Prostate gland (tissue), 2 donors: Measurements from ENCODE around the gene SPAG9. TPM values are rescaled to one million over a fixed set of nuclear protein-coding genes. Genes with fewer than 3 reads are reported as not detected.

Source experiments
- DNase-seq: peaks from one replicate; pipeline ENCODE4 v3.0.0-alpha.2; 2019; ENCODE audit warnings: low spot score
- H3K27ac ChIP-seq, 2 donors: fragments of 200-600 bp; sonication (generic); 2 replicates each; pipeline ENCODE4 v1.5.1; 2017 to 2019
- H3K27me3 ChIP-seq: fragments of 200-600 bp; sonication (generic); replicated peaks from 2 replicates; pipeline ENCODE4 v1.5.1; 2019; ENCODE audit not compliant: insufficient read depth
- H3K36me3 ChIP-seq, 2 donors: fragments of 200-600 bp; sonication (generic); 1 replicate in 1 of 2; 2 replicates in 1 of 2; pipeline versions ENCODE4 v1.5.1 to v1.8.1; 2017 to 2019
- H3K4me1 ChIP-seq: fragments of 200-600 bp; sonication (generic); replicated peaks from 2 replicates; pipeline ENCODE4 v1.5.1; 2019
- H3K4me3 ChIP-seq, 2 donors: fragments of 200-600 bp; sonication (generic); 2 replicates each; pipeline ENCODE4 v1.5.1; 2017 to 2019
- H3K9me3 ChIP-seq: fragments of 200-600 bp; sonication (generic); 2 replicates; pipeline ENCODE4 v1.5.1; 2017
- POLR2A ChIP-seq: fragments of 450-650 bp; IDR thresholded peaks from one replicate; pipeline ENCODE4 v1.6.1; 2016; ENCODE audit warnings: antibody characterized with exemption, mild to moderate bottlenecking
- POLR2AphosphoS5 ChIP-seq: sonication (generic); formaldehyde crosslinking; IDR thresholded peaks from one replicate; pipeline ENCODE4 v1.6.1; 2017; ENCODE audit warnings: antibody characterized with exemption
- WGBS: methylation state at CpG from one replicate; pipeline ENCODE4 v1.1.5; 2018; 5-methylcytosine and 5-hydroxymethylcytosine counted together
- intact Hi-C: fragments of 100-400 bp; cut with DNase I; formaldehyde crosslinking; loops from one replicate; pipeline ENCODE4 v1.14.2; 2022
- total RNA-seq, 2 donors: library from RNA; depleted of rRNA; stranded (reverse); fragments of >200 nt; gene quantifications; one replicate each; pipeline ENCODE4 v1.1.0, GENCODE V29; 2016
- TF ChIP-seq, protein P1 (sequence below), 4 experiments: fragments of 200-600 bp in 2 of 4; fragments of 450-650 bp in 2 of 4; sonication (generic) in 2 of 4; IDR thresholded peaks; 1 replicate in 3 of 4; 2 replicates in 1 of 4; pipeline ENCODE4 v1.5.1; 2016 to 2019; ENCODE audit warnings: antibody characterized with exemption in 4 of 4, mild to moderate bottlenecking in 2 of 4, moderate library complexity in 2 of 4

SPAG9 gene
- total RNA-seq, 2 donors from 2014 or later = 48.3 to 98.3 TPM

DNA sequence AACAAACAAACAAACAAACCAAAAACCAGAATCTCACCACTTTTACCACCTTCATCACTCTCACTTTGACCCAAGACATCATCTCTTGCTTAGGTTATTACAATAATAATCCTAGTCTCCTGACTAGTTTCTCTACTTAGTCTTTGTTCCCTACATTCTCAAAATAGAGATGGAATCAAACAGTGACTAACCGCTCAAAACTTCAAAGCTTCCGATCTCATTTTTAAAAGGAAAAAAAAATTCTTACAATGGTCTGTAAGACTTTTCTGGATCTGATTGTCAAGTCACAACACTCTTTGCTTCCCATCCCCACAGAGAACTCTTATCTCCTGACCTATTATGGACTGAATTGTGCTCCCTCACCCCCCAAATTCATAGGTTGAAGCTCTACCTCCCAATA lies 60.9 kb downstream of the SPAG9 start:
- TF ChIP-seq, protein P1, sequence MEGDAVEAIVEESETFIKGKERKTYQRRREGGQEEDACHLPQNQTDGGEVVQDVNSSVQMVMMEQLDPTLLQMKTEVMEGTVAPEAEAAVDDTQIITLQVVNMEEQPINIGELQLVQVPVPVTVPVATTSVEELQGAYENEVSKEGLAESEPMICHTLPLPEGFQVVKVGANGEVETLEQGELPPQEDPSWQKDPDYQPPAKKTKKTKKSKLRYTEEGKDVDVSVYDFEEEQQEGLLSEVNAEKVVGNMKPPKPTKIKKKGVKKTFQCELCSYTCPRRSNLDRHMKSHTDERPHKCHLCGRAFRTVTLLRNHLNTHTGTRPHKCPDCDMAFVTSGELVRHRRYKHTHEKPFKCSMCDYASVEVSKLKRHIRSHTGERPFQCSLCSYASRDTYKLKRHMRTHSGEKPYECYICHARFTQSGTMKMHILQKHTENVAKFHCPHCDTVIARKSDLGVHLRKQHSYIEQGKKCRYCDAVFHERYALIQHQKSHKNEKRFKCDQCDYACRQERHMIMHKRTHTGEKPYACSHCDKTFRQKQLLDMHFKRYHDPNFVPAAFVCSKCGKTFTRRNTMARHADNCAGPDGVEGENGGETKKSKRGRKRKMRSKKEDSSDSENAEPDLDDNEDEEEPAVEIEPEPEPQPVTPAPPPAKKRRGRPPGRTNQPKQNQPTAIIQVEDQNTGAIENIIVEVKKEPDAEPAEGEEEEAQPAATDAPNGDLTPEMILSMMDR (IDR thresholded peaks at IDR 0.05) = no peak
- TF ChIP-seq POLR2AphosphoS5 = no peak
- TF ChIP-seq POLR2A = no peak
- H3K4me3 ChIP-seq = no peak overlapping the region
- no peak overlapping the region for H3K27ac ChIP-seq
- H3K36me3 ChIP-seq = no peaks in the 10 kb centered on the region
- 75% methylated on average over 2 of the region's 2 CpGs for whole genome bisulfite sequencing
- intact Hi-C loops = loop anchor here (5.0 kb wide), 1 partner anchor 57 kb away; no protein-coding TSS in a partner anchor
- no peaks in the 10 kb centered on the region for H3K4me1 ChIP-seq
- H3K27me3 ChIP-seq = no peaks in the 10 kb centered on the region
- no peak for DNase-seq
- no peaks in the 10 kb centered on the region for H3K9me3 ChIP-seq

DNA sequence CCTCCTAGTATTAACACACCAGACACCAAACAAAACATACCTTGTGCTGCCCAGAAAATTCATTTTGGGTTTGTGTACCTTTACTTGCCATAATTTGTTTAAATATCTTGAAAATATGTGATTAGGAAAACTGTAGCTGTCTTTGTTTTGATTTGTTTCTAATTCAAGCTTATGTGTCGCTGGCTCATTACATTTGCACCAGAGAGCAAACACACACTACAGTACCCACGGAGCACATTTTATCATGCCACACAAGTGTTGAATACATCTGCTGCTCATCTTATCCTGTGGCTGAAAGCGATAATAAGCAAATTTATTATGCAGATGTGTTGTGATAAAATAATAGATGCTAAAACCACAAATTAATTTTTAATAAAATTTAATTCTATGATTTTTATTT lies 63.1 kb downstream of the SPAG9 start:
- no peak overlapping the region for H3K27ac ChIP-seq
- intact Hi-C loops = loop anchor here (5.0 kb wide), 1 partner anchor 55 kb away; no protein-coding TSS in a partner anchor
- H3K27me3 ChIP-seq = no peaks in the 10 kb centered on the region
- no peaks in the 10 kb centered on the region for H3K36me3 ChIP-seq
- no peaks in the 10 kb centered on the region for H3K4me1 ChIP-seq
- 80% methylated on average over 3 of the region's 3 CpGs for WGBS
- no peak for TF ChIP-seq POLR2AphosphoS5
- TF ChIP-seq, protein P1 (IDR thresholded peaks at IDR 0.05) = no peak
- no peak for TF ChIP-seq POLR2A
- no peaks in the 10 kb centered on the region for H3K9me3 ChIP-seq
- no peak for DNase-seq
- no peak overlapping the region for H3K4me3 ChIP-seq

DNA sequence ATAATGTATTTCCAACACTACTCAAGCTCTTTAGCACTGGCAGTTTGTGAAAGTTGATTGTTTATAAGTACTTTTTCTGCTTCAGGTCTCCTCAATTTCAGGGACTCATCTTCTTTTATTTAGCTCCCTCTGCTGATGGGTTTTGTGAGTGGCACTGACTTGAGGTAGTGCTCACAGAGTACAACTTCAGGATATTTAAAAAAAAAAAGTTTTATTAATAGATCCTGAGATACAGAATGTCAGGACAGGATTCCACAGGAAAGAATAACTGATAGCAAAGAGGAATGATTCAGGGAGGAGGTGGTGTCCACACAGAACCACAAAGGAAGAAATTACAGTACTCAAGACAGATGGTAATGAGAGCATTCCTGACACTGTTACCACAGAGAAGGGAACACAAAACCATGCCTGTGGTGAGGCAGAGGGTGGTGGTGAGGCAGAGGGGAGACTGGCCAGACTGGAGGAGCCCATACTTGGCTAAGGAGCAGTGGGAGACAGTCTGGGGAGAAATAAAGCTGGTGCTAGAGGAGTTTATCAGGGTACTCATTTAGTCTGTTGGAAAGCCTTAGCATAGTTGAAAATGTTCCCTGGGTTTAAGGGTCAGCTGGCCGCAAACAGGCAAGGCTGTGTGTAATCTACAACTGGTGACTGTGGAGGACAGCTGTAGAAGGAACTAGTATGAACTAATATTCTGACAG lies 63.7 kb downstream of the SPAG9 start:
- no peak for TF ChIP-seq POLR2A
- TF ChIP-seq, protein P1 (IDR thresholded peaks at IDR 0.05) = peak; percentile 36 to 65 (median 45)
- TF ChIP-seq POLR2AphosphoS5 = no peak
- intact Hi-C loops = loop anchor here (5.0 kb wide), 1 partner anchor 55 kb away; no protein-coding TSS in a partner anchor
- H3K27ac ChIP-seq = peak overlapping the region; percentile 37 to 44
- no peaks in the 10 kb centered on the region for H3K4me1 ChIP-seq
- no peaks in the 10 kb centered on the region for H3K9me3 ChIP-seq
- WGBS = 42% methylated on average over 1 of the region's 1 CpG
- DNase-seq = peak; percentile 33
- H3K27me3 ChIP-seq = no peaks in the 10 kb centered on the region
- H3K4me3 ChIP-seq = no peak overlapping the region
- no peaks in the 10 kb centered on the region for H3K36me3 ChIP-seq

DNA sequence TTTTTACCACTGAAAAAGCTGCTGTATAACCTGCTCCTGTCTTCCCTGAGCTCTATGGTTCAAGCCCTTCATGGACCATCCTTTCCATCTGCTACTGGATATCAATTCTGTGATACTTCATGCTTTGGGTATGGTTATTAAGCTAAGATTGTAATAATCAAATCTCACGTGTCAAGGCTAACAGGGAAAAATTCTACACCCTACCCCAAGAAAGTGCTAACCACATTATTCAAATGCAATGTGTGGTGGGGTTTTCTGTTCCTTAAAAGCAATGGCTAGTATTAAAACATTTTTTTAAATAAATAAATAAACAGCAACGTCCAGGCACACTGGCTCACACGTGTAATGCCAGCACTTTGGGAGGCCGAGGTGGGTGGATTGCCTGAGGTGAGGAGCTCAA lies 65.9 kb downstream of the SPAG9 start:
- Histone ChIP-seq H3K4me1 (no peaks in the 10 kb centered on the region), H3K27ac (no peak overlapping the region), H3K9me3 (no peaks in the 10 kb centered on the region), H3K27me3 (no peaks in the 10 kb centered on the region), H3K4me3 (no peak overlapping the region), H3K36me3 (no peaks in the 10 kb centered on the region)
- TF ChIP-seq POLR2A (no peak), POLR2AphosphoS5 (no peak)
- TF ChIP-seq, protein P1 (IDR thresholded peaks at IDR 0.05) = no peak
- intact Hi-C loops = loop anchor here (5.0 kb wide), 1 partner anchor 52 kb away; no protein-coding TSS in a partner anchor
- DNase-seq = no peak
- 92% methylated on average over 4 of the region's 4 CpGs for WGBS

DNA sequence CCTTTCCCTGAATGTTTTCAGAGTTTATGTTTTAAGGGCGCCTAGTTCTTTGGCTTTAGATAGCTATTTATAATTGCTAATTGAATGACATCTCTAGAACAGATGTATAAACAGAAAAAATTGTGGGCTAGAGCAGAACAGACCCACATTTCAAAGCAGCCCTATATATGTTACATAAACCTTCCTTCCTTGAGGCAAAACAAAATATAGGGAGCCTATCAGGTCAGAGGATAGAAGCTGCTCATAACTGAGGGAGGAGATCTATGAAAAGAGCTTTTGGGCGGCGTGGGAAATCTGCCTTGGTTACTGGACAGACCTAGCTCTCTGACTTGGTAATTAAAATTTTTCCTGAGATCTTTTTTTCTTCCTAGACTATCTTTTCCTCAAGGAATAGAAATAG lies 68.4 kb downstream of the SPAG9 start:
- TF ChIP-seq POLR2AphosphoS5 = no peak
- no peak for TF ChIP-seq POLR2A
- TF ChIP-seq, protein P1 (IDR thresholded peaks at IDR 0.05) = no peak
- no peak for DNase-seq
- Histone ChIP-seq H3K27me3 (no peaks in the 10 kb centered on the region), H3K36me3 (no peaks in the 10 kb centered on the region), H3K4me3 (no peak overlapping the region), H3K4me1 (no peaks in the 10 kb centered on the region), H3K9me3 (no peaks in the 10 kb centered on the region), H3K27ac (no peak overlapping the region)
- 96% methylated on average over 3 of the region's 3 CpGs for WGBS
- intact Hi-C loops = no loop called here
